ENCODE measurements around the gene RXRA. TPM values are rescaled to one million over a fixed set of nuclear protein-coding genes. Genes with fewer than 3 reads are reported as not detected.

The RXRA gene
- total RNA-seq, 6 experiments from 2014 or later: 105 to 165 (median 131) TPM

DNA sequence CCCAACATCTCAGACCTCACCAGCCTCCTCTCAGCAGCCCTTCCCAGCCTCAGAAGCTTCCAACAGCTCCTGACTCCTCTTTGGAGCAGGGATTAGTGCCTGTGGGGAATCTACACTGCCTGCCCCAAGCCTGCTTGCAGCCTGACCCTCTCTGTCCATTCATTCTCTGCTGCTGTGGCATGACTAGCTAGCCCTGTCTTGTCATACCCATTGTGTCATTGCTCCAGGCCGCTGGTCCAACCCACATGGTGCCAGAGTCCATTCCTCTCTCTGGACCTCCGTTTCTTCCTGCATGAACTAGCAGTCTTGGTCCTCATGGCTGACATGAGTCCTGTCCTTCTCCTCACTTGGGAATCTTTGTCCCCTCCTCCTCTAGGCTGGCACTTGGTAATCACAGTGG, 12.8 kb upstream of the RXRA start:
- Histone ChIP-seq H3K27ac (no peak overlapping the region), H3K27me3 (no peaks in the 10 kb centered on the region), H3K9me3 (no peaks in the 10 kb centered on the region), H3K36me3 (no peaks in the 10 kb centered on the region), H3K4me1 (peaks cover 0 to 11% (median 3%) of the 10 kb centered on the region in 4 donors), H3K4me3 (no peak overlapping the region)
- WGBS (ENCODE audit: insufficient coverage, low coverage, low lambda C conversion rate, missing lambda C conversion rate): 30% methylated on average over 2 of the region's 2 CpGs
- peak; percentile 25 to 45 (median 42) for DNase-seq
- intact Hi-C loops (cut with DNase I): no loop called here
- TF ChIP-seq POLR2A (IDR thresholded peaks at IDR 0.05): no peak
- TF ChIP-seq, protein P1, sequence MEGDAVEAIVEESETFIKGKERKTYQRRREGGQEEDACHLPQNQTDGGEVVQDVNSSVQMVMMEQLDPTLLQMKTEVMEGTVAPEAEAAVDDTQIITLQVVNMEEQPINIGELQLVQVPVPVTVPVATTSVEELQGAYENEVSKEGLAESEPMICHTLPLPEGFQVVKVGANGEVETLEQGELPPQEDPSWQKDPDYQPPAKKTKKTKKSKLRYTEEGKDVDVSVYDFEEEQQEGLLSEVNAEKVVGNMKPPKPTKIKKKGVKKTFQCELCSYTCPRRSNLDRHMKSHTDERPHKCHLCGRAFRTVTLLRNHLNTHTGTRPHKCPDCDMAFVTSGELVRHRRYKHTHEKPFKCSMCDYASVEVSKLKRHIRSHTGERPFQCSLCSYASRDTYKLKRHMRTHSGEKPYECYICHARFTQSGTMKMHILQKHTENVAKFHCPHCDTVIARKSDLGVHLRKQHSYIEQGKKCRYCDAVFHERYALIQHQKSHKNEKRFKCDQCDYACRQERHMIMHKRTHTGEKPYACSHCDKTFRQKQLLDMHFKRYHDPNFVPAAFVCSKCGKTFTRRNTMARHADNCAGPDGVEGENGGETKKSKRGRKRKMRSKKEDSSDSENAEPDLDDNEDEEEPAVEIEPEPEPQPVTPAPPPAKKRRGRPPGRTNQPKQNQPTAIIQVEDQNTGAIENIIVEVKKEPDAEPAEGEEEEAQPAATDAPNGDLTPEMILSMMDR (IDR thresholded peaks at IDR 0.05): no peak
- ATAC-seq: peak; percentile 16 to 74 (median 46)

DNA sequence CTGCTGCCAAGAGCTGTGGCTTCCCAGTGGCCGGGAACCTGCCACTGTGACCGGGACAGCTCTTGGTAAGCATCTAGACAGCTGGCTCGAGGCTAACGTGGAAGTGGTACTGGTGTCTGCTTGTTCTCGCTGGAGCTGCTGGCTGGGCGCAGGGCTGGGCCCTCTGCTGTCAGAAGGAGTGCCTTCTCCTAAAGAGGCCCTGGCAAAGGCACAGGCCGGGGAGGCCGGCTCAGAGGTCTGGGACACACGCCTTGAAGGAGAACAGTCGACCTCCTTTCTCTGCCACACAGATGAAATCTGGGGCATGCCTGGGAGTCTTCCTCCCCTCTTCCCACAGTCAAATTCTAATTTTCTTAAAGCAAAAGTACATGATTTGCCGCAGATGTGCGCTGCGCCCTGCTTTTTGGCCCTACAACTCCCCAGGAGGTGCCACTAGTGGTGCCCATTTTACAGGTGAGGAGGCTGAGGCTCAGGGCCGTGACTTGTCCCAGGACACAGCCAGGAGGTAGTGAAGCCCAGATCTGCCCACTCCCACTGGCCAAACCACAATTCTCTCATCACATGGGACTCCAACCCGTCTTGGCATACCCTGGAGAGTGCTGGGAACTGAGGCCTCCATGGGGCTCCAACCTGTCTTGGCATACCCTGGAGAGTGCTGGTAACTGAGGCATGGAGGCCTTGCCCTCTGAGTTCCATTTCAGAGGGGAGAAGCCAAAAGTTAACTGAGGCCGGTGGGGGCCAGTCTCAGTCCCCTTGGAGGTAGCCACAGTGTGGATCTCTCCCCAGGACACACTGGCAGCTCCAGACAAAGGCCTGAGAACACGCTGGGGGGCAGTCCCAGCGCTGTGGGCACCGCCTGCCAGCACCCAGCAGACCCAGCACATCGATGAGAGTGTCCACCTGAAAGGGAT, 12.0 kb upstream of the RXRA start:
- no peaks in the 10 kb centered on the region for H3K27me3 ChIP-seq
- ATAC-seq: no peak

DNA sequence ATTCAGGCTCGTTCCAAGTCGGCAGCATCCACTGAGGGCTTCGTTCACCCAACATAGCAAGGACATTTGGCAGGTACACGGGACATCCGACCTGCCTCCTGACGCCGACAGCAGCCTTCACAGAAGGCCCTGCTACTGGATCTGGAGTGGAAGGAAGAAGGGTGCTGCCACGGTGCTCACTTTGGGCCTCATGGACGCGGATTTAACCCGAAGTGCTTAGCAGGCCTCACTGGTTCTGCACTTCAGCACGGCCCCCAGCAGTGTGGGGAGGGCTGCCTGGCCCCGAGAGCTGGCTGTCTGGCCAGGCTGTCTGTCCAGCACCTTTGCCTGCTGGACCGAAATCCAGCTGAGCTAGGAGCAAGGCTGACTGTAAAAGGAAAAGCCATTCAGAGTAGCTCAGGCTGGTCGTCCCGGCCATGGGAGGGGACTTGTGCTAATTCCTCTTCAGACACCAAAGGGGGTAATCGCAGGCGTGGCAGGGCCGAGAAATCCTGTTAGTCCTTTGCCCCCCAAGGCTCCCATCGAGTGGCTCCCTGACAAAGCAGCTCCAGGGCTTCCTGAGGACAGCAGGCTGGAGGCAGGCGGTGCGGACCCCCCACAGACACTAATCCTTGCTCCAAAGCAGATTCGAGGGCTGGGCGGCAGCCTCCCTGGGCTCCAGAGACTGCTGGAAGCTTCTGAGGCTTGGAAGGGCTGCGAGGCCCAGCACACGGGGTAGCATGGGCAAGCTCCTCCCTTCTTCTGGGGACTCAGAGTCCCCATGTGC, 11.1 kb upstream of the RXRA start:
- H3K27ac ChIP-seq: no peak overlapping the region
- no peaks in the 10 kb centered on the region for H3K9me3 ChIP-seq
- H3K27me3 ChIP-seq: no peaks in the 10 kb centered on the region
- TF ChIP-seq POLR2A (IDR thresholded peaks at IDR 0.05): no peak
- TF ChIP-seq, protein P1 (IDR thresholded peaks at IDR 0.05): no peak
- H3K4me1 ChIP-seq: peaks cover 0 to 23% (median 7%) of the 10 kb centered on the region in 4 donors
- H3K4me3 ChIP-seq: no peak overlapping the region
- ATAC-seq (no peak), DNase-seq (peak; percentile 9 to 45 (median 37))
- WGBS (ENCODE audit: insufficient coverage, low coverage, low lambda C conversion rate, missing lambda C conversion rate): 85% methylated on average over 5 of the region's 26 CpGs
- intact Hi-C loops (cut with DNase I): no loop called here
- no peaks in the 10 kb centered on the region for H3K36me3 ChIP-seq

More for the DNA sequence above, 12.0 kb upstream of the RXRA start:
- WGBS (ENCODE audit: insufficient coverage, low coverage, low lambda C conversion rate, missing lambda C conversion rate): 80% methylated on average over 6 of the region's 20 CpGs
- Histone ChIP-seq H3K9me3 (no peaks in the 10 kb centered on the region), H3K36me3 (no peaks in the 10 kb centered on the region), H3K27ac (no peak overlapping the region), H3K4me3 (no peak overlapping the region), H3K4me1 (peaks cover 0 to 19% (median 5%) of the 10 kb centered on the region in 4 donors)
- intact Hi-C loops (cut with DNase I): no loop called here
- no peak for TF ChIP-seq POLR2A (IDR thresholded peaks at IDR 0.05)
- TF ChIP-seq, protein P1 (IDR thresholded peaks at IDR 0.05): no peak
- DNase-seq: peak; percentile 7 to 43 (median 38)

DNA sequence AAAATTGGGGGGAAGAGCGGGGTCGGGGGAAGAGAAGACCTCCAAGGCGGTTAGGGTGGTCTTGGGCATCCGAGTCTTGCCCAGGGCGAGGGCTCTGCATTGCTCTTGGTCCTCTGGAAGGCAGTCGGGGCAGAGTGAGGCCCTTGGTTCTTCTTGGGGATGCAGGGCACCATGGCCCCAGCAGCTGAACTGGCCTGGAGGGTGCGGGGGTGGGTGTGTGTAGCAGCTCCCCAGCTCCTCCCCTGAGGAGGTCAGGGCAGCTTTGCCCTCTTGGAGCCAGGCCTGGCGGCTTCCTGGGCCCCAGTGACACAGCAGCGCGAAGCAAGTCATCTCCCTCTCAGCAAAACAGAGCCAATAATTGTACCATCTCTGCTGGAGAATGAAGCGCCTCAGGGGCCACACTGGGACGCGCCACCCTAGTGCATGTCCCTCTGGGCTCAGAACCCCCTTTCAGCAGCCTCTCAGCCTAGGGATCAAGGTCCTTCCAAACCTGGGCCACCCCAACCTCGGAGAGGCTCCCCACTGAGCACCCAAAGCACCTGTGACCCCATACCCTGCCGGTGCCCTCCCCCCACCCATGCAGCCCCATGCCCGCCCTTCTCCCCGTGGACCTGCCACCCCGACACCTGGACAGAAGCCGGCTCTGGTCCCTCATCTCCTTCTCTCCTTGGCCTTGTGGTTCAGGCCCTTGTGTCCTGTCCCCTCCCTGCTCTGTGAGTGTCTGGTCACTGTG, 10.4 kb upstream of the RXRA start:
- no peak overlapping the region for H3K27ac ChIP-seq

More for the DNA sequence above, 10.4 kb upstream of the RXRA start:
- 100% methylated on average over 2 of the region's 19 CpGs for WGBS (ENCODE audit: insufficient coverage, low coverage, low lambda C conversion rate, missing lambda C conversion rate)
- no peaks in the 10 kb centered on the region for H3K27me3 ChIP-seq
- no peak for TF ChIP-seq POLR2A (IDR thresholded peaks at IDR 0.05)
- TF ChIP-seq, protein P1 (IDR thresholded peaks at IDR 0.05): no peak
- no peaks in the 10 kb centered on the region for H3K36me3 ChIP-seq
- no peak overlapping the region for H3K4me3 ChIP-seq
- ATAC-seq: peak; percentile 18 to 63 (median 52)
- intact Hi-C loops (cut with DNase I): no loop called here
- no peaks in the 10 kb centered on the region for H3K9me3 ChIP-seq
- DNase-seq: peak; percentile 40 to 69 (median 57)
- peaks cover 0 to 29% (median 10%) of the 10 kb centered on the region in 4 donors for H3K4me1 ChIP-seq
